ENCODE measurements around the gene CAND1. TPM values are rescaled to one million over a fixed set of nuclear protein-coding genes. Genes with fewer than 3 reads are reported as not detected.

The CAND1 gene
- total RNA-seq, 1 experiment from 2014 or later, result 236 TPM

- DNase-seq (ENCODE audit: low spot score) (no peak), ATAC-seq (no peak)
- no peak overlapping the region for H3K4me3 Mint-ChIP-seq
- no peaks in the 10 kb centered on the region for H3K27me3 Mint-ChIP-seq (ENCODE audit: low read depth)
- H3K4me1 Mint-ChIP-seq, result no peaks in the 10 kb centered on the region
- POLR2A ChIA-PET, result no interaction called here
- H3K27ac Mint-ChIP-seq, result no peak overlapping the region
- no peaks in the 10 kb centered on the region for H3K9me3 Mint-ChIP-seq
- H3K36me3 Mint-ChIP-seq, result peaks cover 61% of the 10 kb centered on the region
- CTCF ChIA-PET, result no interaction called here
- TF ChIP-seq SOX15 (CRISPR knock-in tag; IDR thresholded peaks at IDR 0.05) (no peak), USF2 (CRISPR knock-in tag; IDR thresholded peaks at IDR 0.05) (no peak), ETV6 (CRISPR knock-in tag; IDR thresholded peaks at IDR 0.05) (no peak), GRHL2 (CRISPR knock-in tag; IDR thresholded peaks at IDR 0.05; ENCODE audit: insufficient replicate concordance, severe bottlenecking) (no peak), ZMAT4 (CRISPR knock-in tag; IDR thresholded peaks at IDR 0.05) (no peak), RELA (CRISPR knock-in tag; IDR thresholded peaks at IDR 0.05; ENCODE audit: borderline replicate concordance) (no peak), NR2C2 (CRISPR knock-in tag; IDR thresholded peaks at IDR 0.05) (no peak), OVOL2 (CRISPR knock-in tag; IDR thresholded peaks at IDR 0.05; ENCODE audit: borderline replicate concordance) (no peak), ARID4B (CRISPR knock-in tag; IDR thresholded peaks at IDR 0.05; ENCODE audit: borderline replicate concordance) (no peak), RORB (CRISPR knock-in tag; IDR thresholded peaks at IDR 0.05) (no peak), HMGXB4 (CRISPR knock-in tag; IDR thresholded peaks at IDR 0.05) (no peak)
- TF ChIP-seq, protein P1, sequence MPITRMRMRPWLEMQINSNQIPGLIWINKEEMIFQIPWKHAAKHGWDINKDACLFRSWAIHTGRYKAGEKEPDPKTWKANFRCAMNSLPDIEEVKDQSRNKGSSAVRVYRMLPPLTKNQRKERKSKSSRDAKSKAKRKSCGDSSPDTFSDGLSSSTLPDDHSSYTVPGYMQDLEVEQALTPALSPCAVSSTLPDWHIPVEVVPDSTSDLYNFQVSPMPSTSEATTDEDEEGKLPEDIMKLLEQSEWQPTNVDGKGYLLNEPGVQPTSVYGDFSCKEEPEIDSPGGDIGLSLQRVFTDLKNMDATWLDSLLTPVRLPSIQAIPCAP (CRISPR knock-in tag; IDR thresholded peaks at IDR 0.05), result no peak
- TF ChIP-seq, protein P2, sequence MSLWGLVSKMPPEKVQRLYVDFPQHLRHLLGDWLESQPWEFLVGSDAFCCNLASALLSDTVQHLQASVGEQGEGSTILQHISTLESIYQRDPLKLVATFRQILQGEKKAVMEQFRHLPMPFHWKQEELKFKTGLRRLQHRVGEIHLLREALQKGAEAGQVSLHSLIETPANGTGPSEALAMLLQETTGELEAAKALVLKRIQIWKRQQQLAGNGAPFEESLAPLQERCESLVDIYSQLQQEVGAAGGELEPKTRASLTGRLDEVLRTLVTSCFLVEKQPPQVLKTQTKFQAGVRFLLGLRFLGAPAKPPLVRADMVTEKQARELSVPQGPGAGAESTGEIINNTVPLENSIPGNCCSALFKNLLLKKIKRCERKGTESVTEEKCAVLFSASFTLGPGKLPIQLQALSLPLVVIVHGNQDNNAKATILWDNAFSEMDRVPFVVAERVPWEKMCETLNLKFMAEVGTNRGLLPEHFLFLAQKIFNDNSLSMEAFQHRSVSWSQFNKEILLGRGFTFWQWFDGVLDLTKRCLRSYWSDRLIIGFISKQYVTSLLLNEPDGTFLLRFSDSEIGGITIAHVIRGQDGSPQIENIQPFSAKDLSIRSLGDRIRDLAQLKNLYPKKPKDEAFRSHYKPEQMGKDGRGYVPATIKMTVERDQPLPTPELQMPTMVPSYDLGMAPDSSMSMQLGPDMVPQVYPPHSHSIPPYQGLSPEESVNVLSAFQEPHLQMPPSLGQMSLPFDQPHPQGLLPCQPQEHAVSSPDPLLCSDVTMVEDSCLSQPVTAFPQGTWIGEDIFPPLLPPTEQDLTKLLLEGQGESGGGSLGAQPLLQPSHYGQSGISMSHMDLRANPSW (CRISPR knock-in tag; conservative IDR thresholded peaks at IDR 0.05; ENCODE audit: low read depth), result no peak
- TF ChIP-seq, protein P3, sequence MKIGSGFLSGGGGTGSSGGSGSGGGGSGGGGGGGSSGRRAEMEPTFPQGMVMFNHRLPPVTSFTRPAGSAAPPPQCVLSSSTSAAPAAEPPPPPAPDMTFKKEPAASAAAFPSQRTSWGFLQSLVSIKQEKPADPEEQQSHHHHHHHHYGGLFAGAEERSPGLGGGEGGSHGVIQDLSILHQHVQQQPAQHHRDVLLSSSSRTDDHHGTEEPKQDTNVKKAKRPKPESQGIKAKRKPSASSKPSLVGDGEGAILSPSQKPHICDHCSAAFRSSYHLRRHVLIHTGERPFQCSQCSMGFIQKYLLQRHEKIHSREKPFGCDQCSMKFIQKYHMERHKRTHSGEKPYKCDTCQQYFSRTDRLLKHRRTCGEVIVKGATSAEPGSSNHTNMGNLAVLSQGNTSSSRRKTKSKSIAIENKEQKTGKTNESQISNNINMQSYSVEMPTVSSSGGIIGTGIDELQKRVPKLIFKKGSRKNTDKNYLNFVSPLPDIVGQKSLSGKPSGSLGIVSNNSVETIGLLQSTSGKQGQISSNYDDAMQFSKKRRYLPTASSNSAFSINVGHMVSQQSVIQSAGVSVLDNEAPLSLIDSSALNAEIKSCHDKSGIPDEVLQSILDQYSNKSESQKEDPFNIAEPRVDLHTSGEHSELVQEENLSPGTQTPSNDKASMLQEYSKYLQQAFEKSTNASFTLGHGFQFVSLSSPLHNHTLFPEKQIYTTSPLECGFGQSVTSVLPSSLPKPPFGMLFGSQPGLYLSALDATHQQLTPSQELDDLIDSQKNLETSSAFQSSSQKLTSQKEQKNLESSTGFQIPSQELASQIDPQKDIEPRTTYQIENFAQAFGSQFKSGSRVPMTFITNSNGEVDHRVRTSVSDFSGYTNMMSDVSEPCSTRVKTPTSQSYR (CRISPR knock-in tag; IDR thresholded peaks at IDR 0.05), result no peak
These were observed 30.8 kb downstream of the CAND1 start for GRCh38 chr12:67299926-67300325.

Measured in WTC11 (cell line).